ENCODE measurements around the gene SLC25A31.

The SLC25A31 gene

DNA sequence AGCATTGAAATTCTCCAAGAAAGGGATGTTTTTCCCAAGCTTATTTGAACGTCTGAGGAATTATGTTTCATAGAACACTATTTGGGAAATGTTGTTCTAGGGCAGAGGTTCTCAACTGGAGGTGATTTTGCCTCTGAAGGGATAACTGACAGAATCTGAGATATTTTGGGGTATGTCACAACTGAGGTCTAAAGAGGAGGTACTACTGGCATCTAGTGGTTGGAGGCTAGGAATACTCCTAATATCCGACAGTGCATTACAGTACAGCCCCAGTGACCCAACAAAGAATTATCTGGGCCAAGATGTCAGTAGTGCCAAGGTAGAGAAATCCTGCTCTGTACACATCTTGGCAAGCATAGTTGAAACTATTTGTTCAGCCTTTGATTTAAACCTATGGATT lies 58.3 kb downstream of the SLC25A31 start:
- H3K9me3 ChIP-seq (ENCODE audit: control insufficient read depth in 1 of 2, low read length in 2 of 2) = no peaks in the 10 kb centered on the region
- H3K9ac ChIP-seq (ENCODE audit: low read depth in 1 of 2, low read length in 2 of 2) = no peak overlapping the region
- no peaks in the 10 kb centered on the region for H3K4me1 ChIP-seq (ENCODE audit: control insufficient read depth in 1 of 2, insufficient read depth in 2 of 2, low read length in 2 of 2)
- no peak overlapping the region for H3K27ac ChIP-seq (ENCODE audit: low read depth, low read length)
- H3K27me3 ChIP-seq (ENCODE audit: control insufficient read depth in 1 of 2, insufficient read depth in 2 of 2, low read length in 2 of 2) = no peaks in the 10 kb centered on the region
- H3K36me3 ChIP-seq (ENCODE audit: control insufficient read depth in 1 of 2, insufficient read depth in 2 of 2, low read length in 2 of 2) = no peaks in the 10 kb centered on the region
- no peak overlapping the region for H3K4me3 ChIP-seq (ENCODE audit: low read depth in 1 of 2, low read length in 2 of 2)

DNA sequence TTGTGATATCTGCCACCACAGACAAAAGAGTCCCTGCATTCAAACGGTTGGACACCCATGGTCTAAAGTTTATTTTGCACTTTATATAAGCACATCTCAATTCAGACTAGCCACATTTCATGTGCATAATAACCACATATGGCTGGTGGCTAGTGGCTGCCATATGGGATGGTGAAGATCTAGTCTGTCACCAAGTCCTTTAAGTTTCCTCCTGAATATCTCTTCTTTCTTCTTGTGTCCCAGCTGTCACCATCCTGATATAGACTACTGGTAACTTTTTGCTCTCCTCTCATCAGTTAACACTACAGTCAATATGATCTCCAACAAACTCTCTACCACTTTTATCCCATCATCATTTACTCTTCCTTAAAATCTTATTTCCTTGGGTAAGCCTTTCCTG lies 61.2 kb downstream of the SLC25A31 start:
- H3K9ac ChIP-seq (ENCODE audit: low read depth in 1 of 2, low read length in 2 of 2) = no peak overlapping the region
- H3K9me3 ChIP-seq (ENCODE audit: control insufficient read depth in 1 of 2, low read length in 2 of 2) = no peaks in the 10 kb centered on the region
- no peak overlapping the region for H3K4me3 ChIP-seq (ENCODE audit: low read depth in 1 of 2, low read length in 2 of 2)
- H3K36me3 ChIP-seq (ENCODE audit: control insufficient read depth in 1 of 2, insufficient read depth in 2 of 2, low read length in 2 of 2) = no peaks in the 10 kb centered on the region
- no peaks in the 10 kb centered on the region for H3K4me1 ChIP-seq (ENCODE audit: control insufficient read depth in 1 of 2, insufficient read depth in 2 of 2, low read length in 2 of 2)
- no peak overlapping the region for H3K27ac ChIP-seq (ENCODE audit: low read depth, low read length)
- H3K27me3 ChIP-seq (ENCODE audit: control insufficient read depth in 1 of 2, insufficient read depth in 2 of 2, low read length in 2 of 2) = no peaks in the 10 kb centered on the region

- Histone ChIP-seq H3K9me3 (ENCODE audit: control insufficient read depth in 1 of 2, low read length in 2 of 2) (no peaks in the 10 kb centered on the region), H3K4me1 (ENCODE audit: control insufficient read depth in 1 of 2, insufficient read depth in 2 of 2, low read length in 2 of 2) (no peaks in the 10 kb centered on the region), H3K9ac (ENCODE audit: low read depth in 1 of 2, low read length in 2 of 2) (no peak overlapping the region), H3K27me3 (ENCODE audit: control insufficient read depth in 1 of 2, insufficient read depth in 2 of 2, low read length in 2 of 2) (no peaks in the 10 kb centered on the region), H3K36me3 (ENCODE audit: control insufficient read depth in 1 of 2, insufficient read depth in 2 of 2, low read length in 2 of 2) (no peaks in the 10 kb centered on the region), H3K4me3 (ENCODE audit: low read depth in 1 of 2, low read length in 2 of 2) (no peak overlapping the region), H3K27ac (ENCODE audit: low read depth, low read length) (no peak overlapping the region)
Observed at GRCh38 chr4:127793528-127793927, 63.3 kb downstream of the SLC25A31 start.

DNA sequence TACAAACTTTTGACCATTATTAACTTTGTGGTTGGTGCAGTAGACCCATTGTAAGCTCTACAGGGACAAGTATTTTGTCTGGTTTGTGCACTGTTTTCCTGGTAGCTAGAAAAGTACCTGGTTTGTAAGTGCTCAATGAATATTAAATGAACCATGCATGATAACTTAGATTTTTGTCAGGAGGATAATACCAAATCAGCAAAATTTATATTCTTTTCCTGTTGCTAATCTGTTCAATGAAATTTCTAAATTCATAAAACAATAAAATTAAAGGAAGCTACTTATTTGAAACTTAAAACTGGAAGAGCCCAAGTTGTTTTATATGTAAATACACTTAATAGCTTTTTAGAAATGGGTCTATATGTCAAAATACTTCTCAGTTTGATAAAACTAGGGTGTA lies 69.5 kb downstream of the SLC25A31 start:
- H3K9me3 ChIP-seq (ENCODE audit: control insufficient read depth in 1 of 2, low read length in 2 of 2) = no peaks in the 10 kb centered on the region
- no peaks in the 10 kb centered on the region for H3K4me1 ChIP-seq (ENCODE audit: control insufficient read depth in 1 of 2, insufficient read depth in 2 of 2, low read length in 2 of 2)
- no peaks in the 10 kb centered on the region for H3K27me3 ChIP-seq (ENCODE audit: control insufficient read depth in 1 of 2, insufficient read depth in 2 of 2, low read length in 2 of 2)
- H3K36me3 ChIP-seq (ENCODE audit: control insufficient read depth in 1 of 2, insufficient read depth in 2 of 2, low read length in 2 of 2) = no peaks in the 10 kb centered on the region
- no peak overlapping the region for H3K4me3 ChIP-seq (ENCODE audit: low read depth in 1 of 2, low read length in 2 of 2)
- no peak overlapping the region for H3K9ac ChIP-seq (ENCODE audit: low read depth in 1 of 2, low read length in 2 of 2)
- H3K27ac ChIP-seq (ENCODE audit: low read depth, low read length) = no peak overlapping the region

GRCh38 chr4:127809173-127809800 lies 79.1 kb downstream of the SLC25A31 start:
- H3K4me1 ChIP-seq (ENCODE audit: control insufficient read depth in 1 of 2, insufficient read depth in 2 of 2, low read length in 2 of 2) = no peaks in the 10 kb centered on the region

GRCh38 chr4:127810551-127810950 lies 80.4 kb downstream of the SLC25A31 start:
- H3K9ac ChIP-seq (ENCODE audit: low read depth in 1 of 2, low read length in 2 of 2) = no peak overlapping the region
- no peaks in the 10 kb centered on the region for H3K36me3 ChIP-seq (ENCODE audit: control insufficient read depth in 1 of 2, insufficient read depth in 2 of 2, low read length in 2 of 2)
- no peaks in the 10 kb centered on the region for H3K4me1 ChIP-seq (ENCODE audit: control insufficient read depth in 1 of 2, insufficient read depth in 2 of 2, low read length in 2 of 2)
- H3K27ac ChIP-seq (ENCODE audit: low read depth, low read length) = no peak overlapping the region
- no peak overlapping the region for H3K4me3 ChIP-seq (ENCODE audit: low read depth in 1 of 2, low read length in 2 of 2)
- H3K9me3 ChIP-seq (ENCODE audit: control insufficient read depth in 1 of 2, low read length in 2 of 2) = no peaks in the 10 kb centered on the region
- no peaks in the 10 kb centered on the region for H3K27me3 ChIP-seq (ENCODE audit: control insufficient read depth in 1 of 2, insufficient read depth in 2 of 2, low read length in 2 of 2)

More at GRCh38 chr4:127809173-127809800, 79.1 kb downstream of the SLC25A31 start:
- H3K9ac ChIP-seq (ENCODE audit: low read depth in 1 of 2, low read length in 2 of 2) = no peak overlapping the region
- no peak overlapping the region for H3K4me3 ChIP-seq (ENCODE audit: low read depth in 1 of 2, low read length in 2 of 2)
- no peak overlapping the region for H3K27ac ChIP-seq (ENCODE audit: low read depth, low read length)
- H3K27me3 ChIP-seq (ENCODE audit: control insufficient read depth in 1 of 2, insufficient read depth in 2 of 2, low read length in 2 of 2) = no peaks in the 10 kb centered on the region
- no peaks in the 10 kb centered on the region for H3K9me3 ChIP-seq (ENCODE audit: control insufficient read depth in 1 of 2, low read length in 2 of 2)
- H3K36me3 ChIP-seq (ENCODE audit: control insufficient read depth in 1 of 2, insufficient read depth in 2 of 2, low read length in 2 of 2) = no peaks in the 10 kb centered on the region

GRCh38 chr4:127822430-127822829 lies 92.2 kb downstream of the SLC25A31 start:
- Histone ChIP-seq H3K9ac (ENCODE audit: low read depth in 1 of 2, low read length in 2 of 2) (no peak overlapping the region), H3K36me3 (ENCODE audit: control insufficient read depth in 1 of 2, insufficient read depth in 2 of 2, low read length in 2 of 2) (no peaks in the 10 kb centered on the region), H3K27ac (ENCODE audit: low read depth, low read length) (no peak overlapping the region), H3K9me3 (ENCODE audit: control insufficient read depth in 1 of 2, low read length in 2 of 2) (no peaks in the 10 kb centered on the region), H3K27me3 (ENCODE audit: control insufficient read depth in 1 of 2, insufficient read depth in 2 of 2, low read length in 2 of 2) (no peaks in the 10 kb centered on the region), H3K4me1 (ENCODE audit: control insufficient read depth in 1 of 2, insufficient read depth in 2 of 2, low read length in 2 of 2) (no peaks in the 10 kb centered on the region), H3K4me3 (ENCODE audit: low read depth in 1 of 2, low read length in 2 of 2) (no peak overlapping the region)
